ENCODE measurements around the gene RAD54L.

RAD54L gene

DNA sequence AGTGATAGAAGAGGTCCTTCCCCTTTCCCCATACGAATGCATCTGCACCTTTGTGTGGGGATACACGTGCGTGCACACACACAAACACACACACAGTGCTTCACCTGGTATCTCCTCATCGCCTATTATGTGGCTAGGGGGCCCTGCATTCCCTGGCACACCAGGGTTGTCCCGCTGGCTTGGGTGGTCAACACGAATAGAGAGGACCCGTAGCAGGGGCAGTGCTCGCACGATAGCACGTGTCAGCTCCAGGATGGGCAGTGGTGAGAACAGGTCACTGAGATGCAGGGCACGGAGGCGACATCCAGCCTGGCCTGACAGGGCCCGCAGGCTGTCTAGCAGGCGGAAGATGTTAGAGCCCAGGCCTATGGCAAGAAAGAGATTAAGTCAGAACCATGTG is 33.5 kb downstream of the RAD54L start:
- intact Hi-C loops (cut with DNase I) = no loop called here
- DNase-seq = no peak

- intact Hi-C loops (cut with DNase I) = no loop called here
- DNase-seq = no peak
These were observed 36.5 kb downstream of the RAD54L start for GRCh38 chr1:46284058-46284457.

- no peak for DNase-seq
- intact Hi-C loops (cut with DNase I) = no loop called here
These were observed 37.3 kb downstream of the RAD54L start for GRCh38 chr1:46284597-46285564.

- DNase-seq = no peak
- intact Hi-C loops (cut with DNase I) = no loop called here
These were observed 38.3 kb downstream of the RAD54L start for GRCh38 chr1:46285730-46286477.

- intact Hi-C loops (cut with DNase I) = no loop called here
- no peak for DNase-seq
These were observed 41.0 kb downstream of the RAD54L start for GRCh38 chr1:46288485-46289133.

- no peak for DNase-seq
- intact Hi-C loops (cut with DNase I) = no loop called here
These were observed 41.6 kb downstream of the RAD54L start for GRCh38 chr1:46289134-46289494.

GRCh38 chr1:46289976-46290375 is 42.4 kb downstream of the RAD54L start:
- DNase-seq = peak in 1 of 10 donors; percentile 49
- intact Hi-C loops (cut with DNase I) = no loop called here

DNA sequence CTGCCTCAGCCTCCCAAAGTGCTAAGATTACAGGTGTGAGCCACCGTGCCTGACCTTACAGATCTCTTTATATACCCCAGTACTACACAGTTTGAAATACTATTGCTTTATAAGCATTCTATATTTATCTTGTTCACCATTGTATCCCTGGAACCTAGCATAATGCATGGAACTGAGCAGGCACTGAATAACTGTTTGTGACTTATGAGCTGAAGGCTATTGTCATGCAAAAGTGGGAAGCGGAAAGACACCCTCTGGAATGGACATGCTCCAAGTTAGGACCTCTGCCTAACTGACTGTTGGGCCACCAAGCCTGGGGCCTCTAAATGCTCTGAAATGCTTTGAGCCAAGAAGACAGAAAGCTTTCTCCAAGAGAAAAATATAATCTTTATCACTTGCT is 47.7 kb downstream of the RAD54L start:
- no peak for DNase-seq
- intact Hi-C loops (cut with DNase I) = no loop called here

DNA sequence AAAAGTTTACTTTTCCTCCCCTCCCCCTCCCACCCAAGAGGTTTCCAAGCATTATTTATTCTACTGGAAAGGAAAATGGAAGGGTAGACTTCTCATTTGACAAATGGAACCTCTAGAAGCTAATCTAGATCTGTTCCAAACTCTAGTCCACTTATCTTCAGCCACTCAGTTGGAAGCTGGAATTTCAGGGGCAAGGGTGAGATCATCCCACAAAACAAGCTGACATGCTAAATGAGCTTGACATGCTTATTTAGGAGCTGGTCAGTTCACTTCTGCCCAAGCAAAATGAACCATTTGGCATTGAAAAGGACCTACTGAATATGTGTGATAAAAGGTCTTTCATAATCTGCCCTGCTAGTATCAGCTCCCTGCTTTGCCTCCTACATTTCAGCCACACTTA is 50.8 kb downstream of the RAD54L start:
- intact Hi-C loops (cut with DNase I) = no loop called here
- no peak for DNase-seq

- peak in 1 of 10 donors; percentile 57 for DNase-seq
- intact Hi-C loops (cut with DNase I) = no loop called here
These were observed 53.3 kb downstream of the RAD54L start for GRCh38 chr1:46300673-46301405.

GRCh38 chr1:46301406-46301807 is 53.8 kb downstream of the RAD54L start:
- peak in 1 of 10 donors; percentile 75 for DNase-seq
- intact Hi-C loops (cut with DNase I) = no loop called here

GRCh38 chr1:46301808-46302640 is 54.5 kb downstream of the RAD54L start:
- intact Hi-C loops (cut with DNase I) = loop anchor here (2.0 kb wide), 2 partner anchors 39 to 55 kb away; partner anchors contain the start of genes NSUN4 and RAD54L
- peak; percentile 25 to 92 (median 36) for DNase-seq

DNA sequence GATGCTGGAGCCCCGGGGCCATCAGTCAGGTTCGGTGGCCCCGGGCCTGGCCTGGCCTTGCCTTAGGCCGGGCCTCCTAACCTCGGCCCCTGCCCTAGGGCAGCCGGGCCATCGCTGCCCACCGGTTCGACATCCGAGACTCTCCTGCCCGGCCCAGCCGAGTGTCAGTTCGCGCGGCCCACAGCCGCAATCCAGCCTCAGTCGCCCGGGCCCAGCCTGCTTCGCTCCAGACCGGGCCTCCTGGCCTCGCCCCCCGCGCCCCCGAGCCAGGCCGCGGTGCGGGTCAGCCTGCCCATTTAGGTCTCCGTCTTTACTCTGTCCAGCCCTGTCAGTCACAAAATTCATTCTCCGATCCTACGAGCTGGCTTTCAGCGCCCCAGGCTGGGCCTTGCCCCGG is 55.1 kb downstream of the RAD54L start:
- intact Hi-C loops (cut with DNase I) = loop anchor here (2.0 kb wide), 2 partner anchors 38 to 56 kb away; partner anchors contain the start of genes NSUN4 and RAD54L
- peak in 7 of 10 donors; percentile 20 to 87 (median 48) for DNase-seq

DNA sequence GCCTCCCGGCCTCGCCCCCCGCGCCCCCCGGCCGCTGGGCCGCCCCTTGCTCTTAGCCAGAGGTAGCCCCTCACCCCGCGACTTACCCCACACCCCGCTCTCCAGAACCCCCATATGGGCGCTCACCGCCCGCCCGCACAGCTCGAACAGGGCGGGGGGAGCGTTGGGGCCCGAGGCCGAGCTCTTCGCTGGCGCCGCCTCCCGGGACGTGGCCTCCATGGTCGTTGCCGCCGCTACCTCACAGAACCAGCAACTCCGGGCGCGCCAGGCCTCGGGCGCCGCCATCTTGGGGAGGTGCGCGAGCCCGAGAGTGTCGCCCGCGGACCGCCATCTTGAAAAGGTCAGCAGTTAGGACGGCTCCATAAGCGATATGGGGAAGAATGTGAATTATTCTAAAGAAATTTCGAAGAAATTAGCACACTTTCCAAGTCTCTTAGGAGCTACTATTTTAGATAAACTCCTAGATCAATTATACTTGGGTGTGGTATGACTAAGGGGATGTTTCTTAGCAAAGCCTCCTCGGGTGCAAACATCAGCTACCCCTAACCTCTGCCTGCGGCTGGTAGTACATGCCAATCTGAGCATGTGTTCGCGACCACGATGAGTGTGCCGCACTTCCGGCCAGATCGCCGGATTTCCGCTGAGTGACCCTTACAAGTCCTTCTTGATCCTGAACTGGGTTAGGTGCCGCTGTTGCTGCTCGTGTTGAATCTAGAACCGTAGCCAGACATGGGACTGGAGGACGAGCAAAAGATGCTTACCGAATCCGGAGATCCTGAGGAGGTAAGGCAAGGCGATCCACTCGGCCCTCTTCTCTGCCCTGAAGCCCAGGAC is 55.7 kb downstream of the RAD54L start, which contains the start of the genes LRRC41 and UQCRH:
Gene LRRC41 (minus strand): TSS at position 579 of the 834 bp plus-strand sequence. CDS start 294 bp downstream, at position 285.
Gene UQCRH (plus strand): TSS at position 661 of the 834 bp plus-strand sequence. CDS start 69 bp downstream, at position 730.
- DNase-seq = peak; percentile 92 to 99 (median 96)
- intact Hi-C loops (cut with DNase I) = loop anchor here (2.0 kb wide), 2 partner anchors 38 to 56 kb away; partner anchors contain the start of genes NSUN4 and RAD54L

GRCh38 chr1:46303872-46304326 is 56.3 kb downstream of the RAD54L start:
- intact Hi-C loops (cut with DNase I) = loop anchor here (2.0 kb wide), 2 partner anchors 37 to 57 kb away; partner anchors contain the start of genes NSUN4 and RAD54L
- no peak for DNase-seq

DNA sequence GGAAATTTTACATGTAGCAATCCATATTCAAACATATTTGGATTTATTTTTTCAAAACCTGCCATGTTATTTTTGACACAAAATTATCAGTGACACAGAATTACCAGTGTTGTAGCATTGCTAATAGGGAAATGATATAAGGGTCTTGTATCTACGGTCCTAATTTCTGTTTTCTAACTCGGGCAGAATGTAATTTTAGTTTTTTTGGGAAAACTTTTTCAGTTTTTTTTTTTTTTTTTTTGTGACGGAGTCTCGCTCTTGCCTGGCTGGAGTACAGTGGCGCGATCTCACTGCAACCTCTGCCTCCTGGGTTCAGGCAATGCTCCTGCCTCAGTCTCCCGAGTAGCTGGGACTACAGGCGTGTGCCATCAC is 58.6 kb downstream of the RAD54L start:
- intact Hi-C loops (cut with DNase I) = no loop called here

DNA sequence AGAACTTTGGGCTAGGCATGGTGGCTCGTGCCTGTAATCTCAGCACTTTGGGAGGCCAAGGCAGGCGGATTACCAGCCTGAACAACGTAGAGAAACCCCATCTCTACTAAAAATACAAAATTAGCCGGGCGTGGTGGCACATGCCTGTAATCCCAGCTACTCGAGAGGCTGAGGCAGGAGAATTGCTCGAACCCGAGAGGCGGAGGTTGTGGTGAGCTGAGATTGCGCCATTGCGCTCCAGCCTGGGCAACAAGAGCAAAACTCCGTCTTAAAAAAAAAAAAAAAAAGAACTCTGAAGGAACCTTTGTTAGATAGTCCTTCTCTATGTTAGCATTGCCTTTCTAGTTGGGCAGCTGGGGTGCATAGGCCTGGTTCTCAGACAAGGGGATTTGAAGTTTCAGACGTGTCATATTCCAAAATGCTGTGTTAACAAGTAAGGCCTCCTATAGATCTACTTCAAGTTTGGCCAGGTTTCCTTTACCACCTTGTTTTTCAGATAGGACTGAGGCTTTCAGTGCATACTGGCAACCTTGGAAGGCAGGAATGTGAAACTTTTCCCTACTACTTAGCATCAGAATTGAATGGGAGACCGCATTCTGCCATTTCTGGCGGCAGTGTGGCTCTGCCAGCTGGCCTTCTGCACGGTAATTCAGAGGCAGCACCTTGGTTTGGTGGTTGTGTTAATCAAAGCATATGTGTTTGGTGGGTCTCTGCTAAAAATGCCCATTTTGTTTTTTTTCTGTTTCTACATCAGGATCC is 62.0 kb downstream of the RAD54L start:
- intact Hi-C loops (cut with DNase I) = no loop called here
- peak in 2 of 10 donors; percentile 13 to 34 for DNase-seq

More for the DNA sequence above, 58.6 kb downstream of the RAD54L start:
- peak in 2 of 10 donors; percentile 29 to 43 for DNase-seq

Data from posterior cingulate gyrus (tissue), 11 donors.